Measurements from ENCODE around the gene SFMBT2.

The SFMBT2 gene

DNA sequence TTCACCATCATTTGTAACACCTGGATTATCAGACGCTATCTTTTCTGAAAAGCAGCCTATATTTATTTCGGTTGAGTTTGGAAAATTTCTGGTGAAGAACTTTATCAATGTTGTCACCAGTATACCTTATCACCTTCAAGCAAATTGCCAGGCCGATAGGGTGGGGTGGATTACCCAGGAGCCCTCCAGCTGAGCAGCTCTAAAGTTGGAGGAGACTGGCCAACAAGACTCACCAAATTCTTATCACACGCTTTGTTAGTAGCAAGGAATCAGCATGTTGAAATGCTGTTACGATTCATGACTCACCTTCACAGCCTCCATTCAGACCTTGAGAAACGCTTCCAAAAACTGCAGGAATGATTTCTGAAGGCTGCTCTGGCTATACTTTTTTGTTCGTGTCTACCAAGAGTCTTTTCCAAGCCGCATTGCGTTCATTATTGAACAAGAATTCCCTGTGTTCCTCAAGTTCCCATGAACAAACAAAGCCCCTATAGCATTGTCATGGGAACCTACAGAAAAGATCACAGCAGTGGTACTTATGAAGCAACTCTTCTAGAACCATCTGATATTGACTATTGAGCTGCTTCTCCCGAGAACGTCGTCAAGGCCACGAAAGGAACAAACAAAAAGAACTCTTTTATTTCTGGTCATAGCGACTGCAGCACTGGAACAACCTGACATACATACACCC is 291.4 kb downstream of the SFMBT2 start:
- no peaks in the 10 kb centered on the region for H3K4me1 ChIP-seq (ENCODE audit: control insufficient read depth in 1 of 2, insufficient read depth in 2 of 2, low read length in 2 of 2)

DNA sequence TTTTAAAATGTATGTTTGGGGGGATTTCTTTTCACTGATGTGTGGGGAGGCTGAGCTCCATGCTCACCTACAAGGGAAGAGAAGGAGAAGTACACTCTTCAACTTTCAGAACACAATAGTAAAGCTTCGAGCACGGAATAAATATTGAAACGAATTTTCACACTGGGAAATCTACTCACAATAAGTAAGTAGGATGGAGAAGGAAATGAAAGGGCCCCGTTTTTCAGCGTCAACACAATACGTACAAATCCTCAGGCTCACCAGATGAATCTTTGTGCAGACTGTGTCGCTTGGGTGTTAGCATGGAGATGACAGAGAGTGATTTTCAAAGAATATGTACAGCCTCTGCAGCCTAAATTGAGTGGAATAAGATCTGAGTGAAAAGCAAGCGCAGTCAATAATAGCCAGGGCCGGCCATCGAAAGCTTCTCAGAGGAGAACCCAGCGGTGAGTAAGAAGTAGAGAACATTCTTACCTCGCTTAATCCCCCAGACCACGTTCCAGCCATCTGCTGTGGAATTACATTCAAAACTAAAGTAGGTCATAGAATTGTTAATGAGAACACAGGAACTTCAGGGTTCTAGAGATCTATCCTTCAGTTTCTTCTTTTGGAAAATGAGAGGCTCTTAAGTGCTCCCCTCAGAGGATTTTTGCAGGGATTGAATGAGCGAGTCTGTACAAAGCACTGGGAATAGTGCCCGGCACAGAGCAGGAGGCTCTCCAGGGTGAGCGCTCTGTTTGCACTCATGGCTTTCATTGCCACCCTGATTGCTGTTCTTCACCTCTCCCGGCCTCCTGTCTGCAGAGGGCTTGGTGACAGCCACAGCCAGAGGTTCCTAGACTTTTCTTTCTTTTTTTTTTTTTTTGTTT is 292.8 kb downstream of the SFMBT2 start:
- Histone ChIP-seq H3K27ac (ENCODE audit: low read depth, low read length) (no peak overlapping the region), H3K4me3 (ENCODE audit: low read depth in 1 of 2, low read length in 2 of 2) (no peak overlapping the region), H3K9me3 (ENCODE audit: control insufficient read depth in 1 of 2, low read length in 2 of 2) (peaks cover 0 to 5% of the 10 kb centered on the region in 2 donors), H3K36me3 (ENCODE audit: control insufficient read depth in 1 of 2, insufficient read depth in 2 of 2, low read length in 2 of 2) (no peaks in the 10 kb centered on the region), H3K27me3 (ENCODE audit: control insufficient read depth in 1 of 2, insufficient read depth in 2 of 2, low read length in 2 of 2) (no peaks in the 10 kb centered on the region), H3K4me1 (ENCODE audit: control insufficient read depth in 1 of 2, insufficient read depth in 2 of 2, low read length in 2 of 2) (no peaks in the 10 kb centered on the region), H3K9ac (ENCODE audit: low read depth in 1 of 2, low read length in 2 of 2) (no peak overlapping the region)

More for the DNA sequence above, 291.4 kb downstream of the SFMBT2 start:
- Histone ChIP-seq H3K36me3 (ENCODE audit: control insufficient read depth in 1 of 2, insufficient read depth in 2 of 2, low read length in 2 of 2) (no peaks in the 10 kb centered on the region), H3K9ac (ENCODE audit: low read depth in 1 of 2, low read length in 2 of 2) (no peak overlapping the region), H3K27me3 (ENCODE audit: control insufficient read depth in 1 of 2, insufficient read depth in 2 of 2, low read length in 2 of 2) (no peaks in the 10 kb centered on the region), H3K4me3 (ENCODE audit: low read depth in 1 of 2, low read length in 2 of 2) (no peak overlapping the region), H3K27ac (ENCODE audit: low read depth, low read length) (no peak overlapping the region), H3K9me3 (ENCODE audit: control insufficient read depth in 1 of 2, low read length in 2 of 2) (peaks cover 0 to 5% of the 10 kb centered on the region in 2 donors)

DNA sequence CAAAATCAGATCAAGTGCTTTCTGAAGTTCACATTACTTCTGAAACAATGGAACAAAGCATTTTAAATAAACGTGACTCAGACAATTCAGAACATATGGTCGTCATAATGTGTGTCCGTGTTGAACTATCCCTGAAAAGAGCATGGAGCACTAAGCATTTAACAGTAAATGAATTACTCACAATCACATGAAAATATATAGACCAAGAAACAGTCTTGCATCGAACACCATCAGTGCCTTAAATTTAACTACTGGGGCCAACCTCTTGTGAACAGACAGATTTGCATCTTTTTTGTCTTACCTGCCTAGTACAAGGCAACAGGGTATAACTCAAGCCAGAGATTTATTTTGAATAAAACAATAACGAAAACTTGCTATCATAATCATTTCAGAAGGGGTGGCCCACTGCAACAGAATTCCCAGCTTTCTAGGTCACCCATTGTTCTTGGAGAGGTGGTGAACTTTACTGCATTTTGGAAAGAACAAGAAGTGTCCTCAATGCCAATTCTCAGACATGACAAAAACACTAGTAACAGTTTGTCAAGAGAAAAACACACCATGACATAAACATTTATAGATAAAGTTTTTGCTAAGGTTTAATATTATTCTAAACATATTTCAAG is 293.5 kb downstream of the SFMBT2 start:
- Histone ChIP-seq H3K27me3 (ENCODE audit: control insufficient read depth in 1 of 2, insufficient read depth in 2 of 2, low read length in 2 of 2) (no peaks in the 10 kb centered on the region), H3K27ac (ENCODE audit: low read depth, low read length) (no peak overlapping the region), H3K36me3 (ENCODE audit: control insufficient read depth in 1 of 2, insufficient read depth in 2 of 2, low read length in 2 of 2) (no peaks in the 10 kb centered on the region), H3K4me1 (ENCODE audit: control insufficient read depth in 1 of 2, insufficient read depth in 2 of 2, low read length in 2 of 2) (no peaks in the 10 kb centered on the region), H3K9me3 (ENCODE audit: control insufficient read depth in 1 of 2, low read length in 2 of 2) (peaks cover 0 to 5% of the 10 kb centered on the region in 2 donors), H3K4me3 (ENCODE audit: low read depth in 1 of 2, low read length in 2 of 2) (no peak overlapping the region), H3K9ac (ENCODE audit: low read depth in 1 of 2, low read length in 2 of 2) (no peak overlapping the region)

DNA sequence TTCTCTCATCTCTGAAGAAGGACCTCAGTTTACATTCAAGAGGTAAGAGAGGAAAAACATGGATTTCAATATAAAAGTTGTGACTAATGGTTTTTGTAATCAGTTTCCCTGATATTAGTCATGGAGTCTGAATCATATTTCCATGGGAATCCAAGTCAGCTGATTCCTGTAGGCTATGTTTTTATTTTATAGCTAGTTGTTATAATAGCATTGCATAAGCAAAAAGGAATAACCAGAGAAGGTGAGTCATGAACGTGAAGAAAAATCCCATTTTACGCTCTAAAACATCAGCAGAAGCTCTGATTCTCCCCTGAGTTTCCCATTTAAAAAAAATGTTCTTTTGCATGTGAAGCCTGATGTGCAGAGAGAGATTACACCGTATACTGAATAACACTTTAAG is 299.3 kb downstream of the SFMBT2 start:
- H3K27ac ChIP-seq (ENCODE audit: low read depth, low read length): no peak overlapping the region
- no peaks in the 10 kb centered on the region for H3K36me3 ChIP-seq (ENCODE audit: control insufficient read depth in 1 of 2, insufficient read depth in 2 of 2, low read length in 2 of 2)
- no peak overlapping the region for H3K9ac ChIP-seq (ENCODE audit: low read depth in 1 of 2, low read length in 2 of 2)
- H3K9me3 ChIP-seq (ENCODE audit: control insufficient read depth in 1 of 2, low read length in 2 of 2): peaks cover 0 to 5% of the 10 kb centered on the region in 2 donors
- no peaks in the 10 kb centered on the region for H3K27me3 ChIP-seq (ENCODE audit: control insufficient read depth in 1 of 2, insufficient read depth in 2 of 2, low read length in 2 of 2)
- no peaks in the 10 kb centered on the region for H3K4me1 ChIP-seq (ENCODE audit: control insufficient read depth in 1 of 2, insufficient read depth in 2 of 2, low read length in 2 of 2)
- H3K4me3 ChIP-seq (ENCODE audit: low read depth in 1 of 2, low read length in 2 of 2): no peak overlapping the region

DNA sequence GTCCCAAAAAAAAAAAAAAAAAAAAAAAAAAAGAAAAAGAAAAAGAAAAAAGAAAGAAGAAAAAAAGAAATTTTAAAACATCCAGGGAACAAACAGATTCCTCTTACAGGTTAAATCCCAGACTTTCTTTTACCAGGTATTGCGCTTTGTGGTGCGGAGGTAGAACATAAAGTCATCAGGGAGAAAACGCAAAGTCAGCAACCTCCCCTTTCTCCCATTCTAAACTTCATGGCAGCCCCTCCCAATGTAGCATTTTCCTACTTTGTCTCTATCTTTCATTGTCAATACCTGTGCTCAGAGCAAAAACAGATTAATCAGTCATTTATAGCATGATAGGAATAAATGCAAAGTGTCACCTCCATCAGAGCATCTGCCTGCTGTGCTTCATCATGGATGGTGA is 299.7 kb downstream of the SFMBT2 start:
- Histone ChIP-seq H3K36me3 (ENCODE audit: control insufficient read depth in 1 of 2, insufficient read depth in 2 of 2, low read length in 2 of 2) (no peaks in the 10 kb centered on the region), H3K9ac (ENCODE audit: low read depth in 1 of 2, low read length in 2 of 2) (no peak overlapping the region), H3K4me3 (ENCODE audit: low read depth in 1 of 2, low read length in 2 of 2) (no peak overlapping the region), H3K9me3 (ENCODE audit: control insufficient read depth in 1 of 2, low read length in 2 of 2) (peaks cover 0 to 7% of the 10 kb centered on the region in 2 donors), H3K27ac (ENCODE audit: low read depth, low read length) (no peak overlapping the region), H3K4me1 (ENCODE audit: control insufficient read depth in 1 of 2, insufficient read depth in 2 of 2, low read length in 2 of 2) (no peaks in the 10 kb centered on the region), H3K27me3 (ENCODE audit: control insufficient read depth in 1 of 2, insufficient read depth in 2 of 2, low read length in 2 of 2) (no peaks in the 10 kb centered on the region)
